Stimulated activated naive CD8-positive, alpha-beta T cell treated with anti-CD3 and anti-CD28 coated beads, Interleukin-15, amount 100 ng/mL, for 72 hours (primary cell): ENCODE measurements around the gene DEGS1.
A peak's percentile ranks its signal among the peaks of the same experiment; 100 is the strongest.
"Not testable (repeated sequence)": the region's sequence is repeated elsewhere in the genome, so short reads cannot be mapped to it uniquely, and the experiment has no call there.

Experiments used
- ATAC-seq: fragments of 150-1000 bp; cut with Tn5 transposase; 2 replicates; pipeline ENCODE4 v1.10.0; 2021; ENCODE audit warnings: mild to moderate bottlenecking, moderate library complexity
- DNase-seq, 2 donors: peaks; one replicate each; pipeline ENCODE4 v3.0.0; 2021 to 2022
- H3K27ac Mint-ChIP-seq, 2 donors: one replicate each; pipeline ENCODE4 v1.8.0; 2022; ENCODE audit warnings: mild to moderate bottlenecking in 2 of 2, mixed read lengths in 2 of 2, moderate library complexity in 2 of 2
- H3K27me3 Mint-ChIP-seq: one replicate; pipeline ENCODE4 v1.8.0; 2022; ENCODE audit warnings: mixed read lengths
- H3K4me1 Mint-ChIP-seq: one replicate; pipeline ENCODE4 v1.8.0; 2022; ENCODE audit warnings: mild to moderate bottlenecking, mixed read lengths
- H3K4me3 Mint-ChIP-seq, 2 donors: one replicate each; pipeline ENCODE4 v1.8.0; 2022; ENCODE audit warnings: mild to moderate bottlenecking in 2 of 2, mixed read lengths in 2 of 2, moderate library complexity in 1 of 2
- H3K9me3 Mint-ChIP-seq, 2 donors: one replicate each; pipeline ENCODE4 v1.8.0; 2022; ENCODE audit warnings: mixed read lengths in 2 of 2

Gene DEGS1

DNA sequence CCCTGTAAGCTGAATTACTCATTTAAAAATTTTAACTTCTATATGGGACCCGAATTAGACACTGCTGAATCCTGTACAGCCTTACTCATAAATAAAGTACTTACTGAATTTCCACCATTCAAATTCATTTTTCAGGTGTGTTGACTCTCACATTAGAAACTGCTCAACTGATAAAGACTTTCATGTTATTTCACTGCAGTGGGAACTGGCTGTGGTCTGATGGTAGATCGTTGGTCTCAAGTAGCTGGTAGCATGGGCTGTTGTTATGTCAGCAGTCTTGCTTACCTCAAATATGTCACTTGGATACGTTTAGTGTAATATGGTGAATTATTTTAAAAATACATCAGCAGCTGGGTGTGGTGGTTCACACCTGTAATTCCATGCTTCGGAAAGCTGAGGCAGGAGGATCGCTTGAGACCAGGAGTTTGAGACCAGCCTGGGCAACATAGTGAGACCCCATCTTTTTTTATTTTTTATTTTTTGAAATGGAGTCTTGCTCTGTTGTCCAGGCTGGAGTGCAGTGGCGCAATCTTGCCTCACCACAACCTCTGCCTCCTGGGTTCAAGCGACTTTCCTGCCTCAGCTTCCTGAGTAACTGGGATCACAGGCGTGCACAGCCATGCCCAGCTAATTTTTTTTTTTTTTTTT lies 10.4 kb downstream of the DEGS1 start:
- ATAC-seq (no peak), DNase-seq (no peak)
- peaks cover 11% of the 10 kb centered on the region for H3K4me1 Mint-ChIP-seq
- H3K27ac Mint-ChIP-seq: no peak overlapping the region
- H3K4me3 Mint-ChIP-seq: no peak overlapping the region
- H3K9me3 Mint-ChIP-seq: no peaks in the 10 kb centered on the region
- H3K27me3 Mint-ChIP-seq: no peaks in the 10 kb centered on the region

DNA sequence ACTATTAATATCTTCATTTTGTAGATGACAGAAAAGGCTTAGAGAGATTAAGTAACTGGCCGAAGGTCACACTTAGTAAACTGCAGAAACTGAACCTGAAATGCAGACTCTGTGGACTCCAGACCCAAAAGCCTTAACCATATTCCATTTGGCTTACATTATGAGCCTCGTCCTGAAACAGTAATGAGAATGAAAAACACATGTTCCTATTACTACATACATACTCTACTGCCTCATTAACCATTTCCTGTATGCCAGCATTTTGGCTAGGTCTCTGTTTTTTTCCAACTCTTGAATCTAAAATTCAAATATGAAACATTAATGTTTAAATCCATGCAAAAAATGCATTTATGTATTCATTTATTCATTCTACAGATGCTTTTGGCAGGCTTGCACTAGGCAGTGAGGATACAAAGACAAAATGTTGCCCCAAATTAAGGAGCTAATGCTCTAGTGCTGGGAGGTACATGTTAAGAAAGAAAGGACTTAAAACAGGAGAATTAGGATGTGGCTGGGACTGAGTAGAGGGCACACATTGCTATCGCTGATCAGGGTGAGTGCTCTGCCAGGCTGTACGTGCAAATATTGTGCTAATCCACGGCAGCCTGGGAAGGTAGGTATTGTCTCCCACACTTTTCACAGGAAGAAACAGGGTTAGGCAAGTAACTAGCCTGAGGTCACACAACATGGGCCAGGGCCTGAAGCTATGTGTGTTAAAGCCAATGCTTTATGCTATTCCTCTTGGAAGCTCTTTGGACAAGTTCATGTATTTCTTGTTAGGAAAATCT lies 14.0 kb downstream of the DEGS1 start:
- peaks cover 5% of the 10 kb centered on the region for H3K4me1 Mint-ChIP-seq
- ATAC-seq: no peak
- no peak overlapping the region for H3K27ac Mint-ChIP-seq
- no peaks in the 10 kb centered on the region for H3K27me3 Mint-ChIP-seq
- no peak for DNase-seq
- no peak overlapping the region for H3K4me3 Mint-ChIP-seq
- no peaks in the 10 kb centered on the region for H3K9me3 Mint-ChIP-seq

DNA sequence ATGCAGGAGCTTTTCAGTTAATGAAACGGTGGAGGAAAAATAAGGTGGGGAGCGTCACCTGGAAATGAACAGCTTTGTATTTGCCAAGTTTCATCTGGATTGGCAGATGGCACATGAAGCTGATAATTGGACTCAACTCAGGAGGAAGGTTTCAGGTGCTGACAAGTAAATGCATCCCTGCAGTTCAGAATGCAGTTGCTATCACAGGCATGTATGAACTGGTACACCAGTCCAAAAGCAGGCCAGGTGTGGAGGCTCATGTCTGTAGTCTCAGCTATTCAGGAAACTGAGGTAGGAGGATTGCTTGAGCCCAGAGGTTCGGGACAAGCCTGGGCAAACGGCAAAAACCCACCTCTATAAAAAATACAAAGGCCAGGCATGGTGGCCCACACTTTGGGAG lies 15.5 kb downstream of the DEGS1 start:
- Mint-ChIP-seq H3K27me3 (no peaks in the 10 kb centered on the region), H3K4me1 (peaks cover 10% of the 10 kb centered on the region), H3K27ac (peak overlapping the region; percentile 37 to 45), H3K9me3 (no peaks in the 10 kb centered on the region), H3K4me3 (no peak overlapping the region)
- ATAC-seq (no peak), DNase-seq (no peak)

DNA sequence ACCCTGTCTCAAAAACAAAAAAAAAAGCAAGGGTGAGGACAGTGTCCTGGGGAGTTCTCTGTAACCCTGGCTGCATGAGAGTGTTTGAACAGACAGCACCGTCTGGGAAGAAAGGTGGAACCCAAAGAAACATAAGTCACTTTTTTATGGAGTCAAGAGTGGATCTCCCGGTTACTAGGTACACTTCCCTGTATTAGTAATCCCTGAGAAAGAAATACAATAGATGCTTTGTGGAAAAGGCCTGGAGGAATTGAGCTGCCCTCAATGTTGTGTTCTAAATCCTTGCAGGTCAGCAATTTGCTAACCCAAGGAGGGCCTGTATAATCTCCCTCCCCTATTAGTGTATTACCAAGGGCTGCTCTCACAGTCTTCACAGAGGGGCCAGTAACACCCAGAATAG lies 16.6 kb downstream of the DEGS1 start:
- H3K4me1 Mint-ChIP-seq: peaks cover 20% of the 10 kb centered on the region
- DNase-seq (no peak), ATAC-seq (no peak)
- no peaks in the 10 kb centered on the region for H3K9me3 Mint-ChIP-seq
- H3K27me3 Mint-ChIP-seq: no peaks in the 10 kb centered on the region
- H3K27ac Mint-ChIP-seq: peak overlapping the region in 1 of 2 donors; percentile 56
- H3K4me3 Mint-ChIP-seq: no peak overlapping the region

DNA sequence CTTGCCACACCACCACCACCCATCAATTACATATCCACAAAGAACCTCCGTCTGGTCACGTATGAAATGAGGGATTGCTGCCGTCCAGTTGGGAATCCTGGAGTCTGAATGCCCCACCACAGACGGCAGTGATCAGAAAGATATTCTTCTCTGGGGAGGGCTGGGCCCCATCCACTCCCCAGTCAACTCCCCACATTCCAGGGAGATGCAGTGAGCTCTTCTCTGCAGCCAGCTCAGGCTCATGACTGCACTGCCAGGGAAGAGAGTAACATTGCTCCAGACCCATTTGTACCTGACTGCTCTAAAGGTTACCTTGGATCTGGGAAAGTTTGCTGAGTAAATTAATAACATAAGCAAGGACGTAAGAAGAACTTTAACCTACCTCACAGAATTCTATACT lies 18.3 kb downstream of the DEGS1 start:
- H3K27ac Mint-ChIP-seq: no peak overlapping the region
- H3K9me3 Mint-ChIP-seq: no peaks in the 10 kb centered on the region
- DNase-seq: no peak
- H3K4me3 Mint-ChIP-seq: no peak overlapping the region
- H3K27me3 Mint-ChIP-seq: no peaks in the 10 kb centered on the region
- H3K4me1 Mint-ChIP-seq: peaks cover 24% of the 10 kb centered on the region
- no peak for ATAC-seq

DNA sequence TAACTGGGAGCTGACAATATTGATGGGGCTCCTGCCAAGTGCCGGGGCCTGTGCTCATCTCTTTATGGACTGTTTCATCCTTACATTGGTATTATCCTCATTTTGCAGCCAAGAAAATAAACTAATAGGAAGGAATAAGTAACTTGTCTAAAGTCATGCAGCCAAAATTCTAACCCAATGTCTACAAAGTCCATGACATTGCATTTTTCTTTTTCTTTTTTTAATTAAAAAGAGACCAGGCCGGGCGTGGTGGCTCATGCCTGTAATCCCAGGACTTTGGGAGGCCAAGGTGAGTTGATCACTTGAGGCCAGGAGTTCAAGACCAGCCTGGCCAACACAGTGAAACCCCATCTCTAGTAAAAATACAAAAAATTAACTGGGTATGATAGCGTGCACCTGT lies 18.8 kb downstream of the DEGS1 start:
- no peak overlapping the region for H3K4me3 Mint-ChIP-seq
- DNase-seq: no peak
- H3K27me3 Mint-ChIP-seq: no peaks in the 10 kb centered on the region
- H3K9me3 Mint-ChIP-seq: no peaks in the 10 kb centered on the region
- H3K4me1 Mint-ChIP-seq: peaks cover 24% of the 10 kb centered on the region
- ATAC-seq: no peak
- no peak overlapping the region for H3K27ac Mint-ChIP-seq

DNA sequence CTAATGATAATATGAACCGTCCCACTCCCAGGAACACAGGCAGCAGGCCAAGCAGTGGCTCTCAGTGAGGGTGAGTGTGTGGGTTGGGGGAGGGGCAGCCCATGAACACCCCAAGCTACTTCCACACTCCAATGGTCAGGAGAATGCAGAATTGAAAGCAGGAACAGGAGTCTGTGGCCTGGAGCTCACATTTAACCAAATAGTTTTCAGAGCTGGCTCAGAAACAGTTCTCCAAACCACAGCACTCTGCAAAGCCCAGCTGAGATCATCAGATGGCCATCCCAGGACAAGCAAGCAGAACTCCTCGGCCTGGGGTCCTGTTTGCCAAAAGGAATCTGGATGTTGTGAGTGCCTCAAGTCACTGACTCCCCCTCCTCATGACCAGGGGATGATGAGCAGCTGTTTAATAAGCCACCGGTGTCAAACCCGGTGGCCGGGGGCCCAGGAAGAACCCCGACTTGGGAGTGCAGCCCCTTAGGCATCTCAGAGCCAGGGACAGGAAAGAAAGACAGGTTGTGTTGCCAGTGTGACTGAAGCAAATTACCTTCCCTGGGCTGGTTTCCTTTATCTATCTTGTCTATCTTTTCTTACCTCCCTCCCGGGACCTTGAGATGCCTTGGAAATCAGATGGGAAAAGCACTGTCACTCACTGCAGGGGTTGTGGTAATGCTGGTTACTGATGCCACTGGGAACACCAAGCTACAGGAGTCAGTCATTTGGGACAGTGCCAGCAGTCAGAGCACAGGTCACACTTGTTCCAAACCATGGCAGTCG lies 20.4 kb downstream of the DEGS1 start:
- DNase-seq (no peak), ATAC-seq (no peak)
- H3K9me3 Mint-ChIP-seq: no peaks in the 10 kb centered on the region
- no peak overlapping the region for H3K4me3 Mint-ChIP-seq
- H3K27me3 Mint-ChIP-seq: no peaks in the 10 kb centered on the region
- H3K27ac Mint-ChIP-seq: peak overlapping the region in 1 of 2 donors; percentile 94
- H3K4me1 Mint-ChIP-seq: peaks cover 24% of the 10 kb centered on the region

DNA sequence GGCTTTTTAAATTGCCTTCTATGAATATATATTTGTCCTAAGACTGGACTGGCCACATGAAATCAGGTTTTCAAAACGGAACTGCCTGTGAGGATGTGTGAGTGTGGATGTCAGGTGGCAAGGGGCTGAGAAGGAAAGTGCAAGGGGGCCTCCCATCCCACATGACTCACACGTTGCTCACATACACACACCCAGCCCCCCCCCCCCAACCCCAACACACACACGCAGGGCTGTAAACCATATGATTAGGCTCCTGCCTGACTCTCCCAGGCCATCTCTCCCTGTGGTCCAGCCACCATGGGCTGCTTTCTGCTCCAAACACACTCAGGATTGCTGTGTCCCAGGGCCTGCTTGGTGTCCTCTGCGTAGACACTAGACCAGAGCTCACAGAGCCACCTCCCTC lies 22.4 kb downstream of the DEGS1 start:
- Mint-ChIP-seq H3K27ac (peak overlapping the region; percentile 55 to 77), H3K4me1 (peaks cover 24% of the 10 kb centered on the region), H3K9me3 (no peaks in the 10 kb centered on the region), H3K27me3 (no peaks in the 10 kb centered on the region), H3K4me3 (peak overlapping the region; percentile 56 to 72)
- peak; percentile 90 for ATAC-seq
- DNase-seq: peak in 1 of 2 donors; percentile 45

DNA sequence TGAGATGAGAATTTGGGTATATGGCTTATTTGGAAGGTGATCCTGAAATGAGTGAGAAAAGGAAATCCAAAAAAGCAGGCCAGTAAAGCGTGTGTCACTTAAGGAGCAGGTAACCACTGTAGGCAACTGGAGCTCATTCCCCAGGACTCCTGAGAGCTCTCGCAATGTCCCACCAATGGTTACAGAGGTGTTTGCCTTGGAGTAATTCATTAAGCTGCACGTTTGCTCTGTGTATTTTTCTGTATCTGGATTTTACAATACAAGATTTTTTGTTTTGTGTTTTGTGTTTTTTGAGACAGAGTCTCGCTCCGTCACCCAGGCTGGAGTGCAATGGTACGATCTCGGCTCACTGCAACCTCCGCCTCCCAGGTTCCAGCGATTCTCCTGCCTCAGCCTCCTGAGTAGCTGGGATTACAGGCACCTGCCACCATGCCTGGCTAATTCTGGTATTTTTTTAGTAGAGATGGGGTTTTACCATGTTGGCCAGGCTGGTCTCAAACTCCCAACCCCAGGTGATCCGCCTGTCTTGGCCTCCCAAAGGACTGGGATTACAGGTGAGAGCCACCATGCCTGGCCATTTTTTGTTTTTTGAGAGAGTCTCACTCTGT lies 23.0 kb downstream of the DEGS1 start:
- not testable (repeated sequence) for ATAC-seq, H3K27me3 Mint-ChIP-seq, H3K9me3 Mint-ChIP-seq, H3K27ac Mint-ChIP-seq, DNase-seq
- Mint-ChIP-seq H3K4me3 (peak overlapping the region in 1 of 2 donors; percentile 72), H3K4me1 (peaks cover 24% of the 10 kb centered on the region)

DNA sequence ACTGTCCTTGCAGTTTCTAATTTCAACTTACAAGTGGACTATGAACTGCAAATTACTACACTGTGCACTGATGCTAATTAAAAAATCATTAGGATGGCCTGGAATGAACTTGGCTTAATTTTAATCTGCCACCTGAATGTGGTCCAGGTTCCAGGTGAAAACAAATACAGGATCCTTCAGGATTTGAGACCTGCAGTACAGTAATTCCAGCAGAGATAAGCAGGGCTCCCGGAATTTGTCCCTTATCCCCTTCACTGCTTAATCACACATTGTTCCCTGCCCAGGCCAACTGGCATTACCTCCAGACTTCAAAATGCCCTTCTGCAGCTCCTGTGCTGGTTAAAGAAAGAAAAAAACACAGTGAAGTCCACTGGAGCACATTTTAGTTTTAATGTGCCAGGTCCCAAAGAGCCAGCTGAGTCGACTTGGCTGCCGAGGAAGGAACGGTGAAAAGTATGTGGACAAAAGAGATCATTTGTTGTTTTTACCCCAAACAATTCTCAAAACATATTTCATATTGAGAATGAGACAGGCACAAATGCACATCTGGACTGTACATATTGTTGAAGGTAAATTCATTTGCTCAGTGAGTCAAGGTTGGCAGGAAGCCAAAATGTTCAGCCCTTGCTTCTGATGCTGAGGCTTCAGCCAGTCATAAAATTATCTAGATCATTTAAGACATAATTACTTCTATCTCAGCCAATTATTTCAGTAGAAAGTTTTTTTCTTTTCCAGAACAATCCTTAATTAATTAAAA lies 28.3 kb downstream of the DEGS1 start:
- Mint-ChIP-seq H3K27me3 (no peaks in the 10 kb centered on the region), H3K4me3 (no peak overlapping the region), H3K4me1 (no peaks in the 10 kb centered on the region), H3K9me3 (no peaks in the 10 kb centered on the region), H3K27ac (peak overlapping the region in 1 of 2 donors; percentile 67)
- DNase-seq (no peak), ATAC-seq (no peak)

DNA sequence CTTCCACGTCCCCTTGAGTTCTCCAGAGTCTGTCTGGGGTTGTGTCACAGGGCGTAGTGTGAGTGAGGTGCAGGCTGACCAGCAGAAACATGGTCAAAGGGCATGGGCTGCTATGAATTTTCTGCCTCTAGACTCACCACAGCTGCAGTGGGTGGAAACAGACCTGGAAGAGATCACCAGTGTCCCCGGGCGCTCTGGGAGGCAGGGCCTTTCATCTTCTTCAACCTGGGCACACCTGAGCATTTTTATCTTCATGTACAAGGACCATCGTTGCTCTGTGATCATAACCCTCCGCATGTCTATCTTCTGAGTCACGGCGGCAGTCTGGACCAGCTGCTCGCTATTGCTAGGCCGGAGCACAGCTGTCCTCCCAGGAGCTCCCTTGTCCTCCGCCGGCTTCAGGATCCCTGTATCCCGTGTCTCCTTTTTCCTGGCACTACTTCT lies 29.6 kb downstream of the DEGS1 start:
- Mint-ChIP-seq H3K4me1 (no peaks in the 10 kb centered on the region), H3K27me3 (no peaks in the 10 kb centered on the region)

DNA sequence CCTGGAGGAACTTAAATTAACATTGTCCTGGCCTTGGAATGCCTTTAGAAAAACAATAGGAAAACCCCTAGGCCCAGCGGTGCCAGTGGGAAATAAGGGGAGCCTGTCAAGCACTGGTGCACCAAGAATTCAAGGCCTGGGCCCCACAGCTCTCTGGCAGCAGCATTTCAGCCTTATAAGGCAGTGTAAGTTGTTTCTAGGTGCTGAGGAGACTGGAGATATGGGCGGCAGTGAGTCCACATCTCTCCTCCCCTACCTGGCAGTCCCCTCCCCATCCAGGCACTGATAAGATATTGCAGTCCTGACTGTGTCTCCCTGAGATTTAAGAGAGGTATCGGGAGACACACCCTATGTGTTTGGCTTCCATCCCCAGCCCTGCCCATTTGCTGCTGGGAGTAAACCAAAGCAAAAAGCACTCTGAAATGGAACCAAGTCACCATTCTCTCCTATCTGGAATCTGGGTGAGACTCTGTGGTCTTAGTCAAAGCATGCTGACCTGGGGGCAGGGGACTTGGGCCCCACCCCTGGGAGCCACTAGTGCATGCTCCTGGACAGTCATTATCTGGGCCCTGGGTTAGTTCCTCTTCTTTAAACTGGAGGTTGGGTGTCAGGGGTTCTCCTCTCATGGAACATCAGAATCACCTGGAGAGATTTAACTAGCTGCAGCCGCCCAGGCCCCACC lies 30.5 kb downstream of the DEGS1 start:
- Mint-ChIP-seq H3K4me3 (no peak overlapping the region), H3K9me3 (no peaks in the 10 kb centered on the region), H3K4me1 (no peaks in the 10 kb centered on the region), H3K27ac (peak overlapping the region in 1 of 2 donors; percentile 19), H3K27me3 (no peaks in the 10 kb centered on the region)
- ATAC-seq (no peak), DNase-seq (no peak)

More for the DNA sequence above, 29.6 kb downstream of the DEGS1 start:
- DNase-seq (no peak), ATAC-seq (no peak)
- Mint-ChIP-seq H3K27ac (no peak overlapping the region), H3K9me3 (no peaks in the 10 kb centered on the region), H3K4me3 (no peak overlapping the region)

DNA sequence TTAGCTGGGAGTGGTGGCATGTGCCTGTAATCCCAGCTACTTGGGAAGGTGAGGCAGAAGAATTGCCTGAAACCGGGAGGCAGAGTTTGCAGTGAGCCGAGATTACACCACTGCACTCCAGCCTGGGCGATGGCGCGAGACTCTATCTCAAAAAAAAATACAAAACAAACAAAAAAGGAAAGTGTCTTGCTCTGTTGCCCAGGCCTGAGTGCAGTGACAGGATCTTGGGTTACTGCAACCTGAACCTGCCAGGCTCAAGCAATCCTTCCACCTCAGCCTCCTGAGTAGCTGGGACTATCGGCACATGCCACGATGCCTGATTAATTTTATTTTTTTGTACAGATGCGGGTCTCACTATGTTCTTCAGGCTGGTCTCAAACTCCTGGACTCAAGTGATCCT lies 33.3 kb downstream of the DEGS1 start:
- no peak for DNase-seq
- Mint-ChIP-seq H3K27ac (no peak overlapping the region), H3K9me3 (no peaks in the 10 kb centered on the region), H3K27me3 (no peaks in the 10 kb centered on the region), H3K4me1 (no peaks in the 10 kb centered on the region), H3K4me3 (no peak overlapping the region)
- ATAC-seq: no peak
